Loucy (cell line): ENCODE measurements around the gene RALGPS1.

Source experiments
- H2AFZ ChIP-seq: fragments of 200-600 bp; sonication (generic); 2 replicates; pipeline ENCODE4 v1.6.0; 2016; ENCODE audit warnings: antibody characterized with exemption, mild to moderate bottlenecking, low read length, moderate library complexity
- H3F3A ChIP-seq: fragments of 200-600 bp; 2 replicates; pipeline ENCODE4 v1.6.0; 2016; ENCODE audit warnings: antibody characterized with exemption, low read depth, mild to moderate bottlenecking
- H3K27me3 ChIP-seq: fragments of 200-600 bp; sonication (generic); 2 replicates; pipeline ENCODE4 v1.6.1; 2014; ENCODE audit warnings: low read length, mild to moderate bottlenecking; ENCODE audit not compliant: insufficient read depth, poor library complexity, severe bottlenecking
- H3K36me3 ChIP-seq: fragments of 200-600 bp; sonication (generic); 2 replicates; pipeline ENCODE4 v1.6.1; 2016; ENCODE audit warnings: low read length; ENCODE audit not compliant: insufficient read depth
- H3K4me1 ChIP-seq: fragments of 200-600 bp; sonication (generic); 2 replicates; pipeline ENCODE4 v1.5.1; 2014; ENCODE audit warnings: low read length, mild to moderate bottlenecking; ENCODE audit not compliant: insufficient read depth, poor library complexity, severe bottlenecking
- H3K4me2 ChIP-seq: fragments of 200-600 bp; sonication (generic); 2 replicates; pipeline ENCODE4 v1.6.0; 2014; ENCODE audit warnings: antibody characterized with exemption, low read length, low read depth, mild to moderate bottlenecking; ENCODE audit not compliant: poor library complexity, severe bottlenecking
- H3K4me3 ChIP-seq: fragments of 200-600 bp; sonication (generic); 2 replicates; pipeline ENCODE4 v1.5.1; 2014; ENCODE audit warnings: low read length, mild to moderate bottlenecking, mixed read lengths; ENCODE audit not compliant: poor library complexity, severe bottlenecking
- H3K79me2 ChIP-seq: fragments of 200-600 bp; sonication (generic); 2 replicates; pipeline ENCODE4 v1.6.1; 2014; ENCODE audit warnings: low read length; ENCODE audit not compliant: insufficient read depth
- H3K9ac ChIP-seq: fragments of 200-600 bp; sonication (generic); 2 replicates; pipeline ENCODE4 v1.6.0; 2014; ENCODE audit warnings: mild to moderate bottlenecking, low read depth, low read length, moderate library complexity; ENCODE audit not compliant: poor library complexity, severe bottlenecking
- H3K9me2 ChIP-seq: fragments of 200-600 bp; sonication (generic); replicated peaks from 2 replicates; pipeline ENCODE4 v1.6.1; 2016; ENCODE audit warnings: low read depth, low read length, mixed read lengths
- H3K9me3 ChIP-seq: fragments of 200-600 bp; sonication (generic); 2 replicates; pipeline ENCODE4 v1.6.1; 2014; ENCODE audit warnings: mild to moderate bottlenecking, antibody characterized with exemption, low read length, low read depth; ENCODE audit not compliant: insufficient read depth
- H4K20me1 ChIP-seq: fragments of 200-600 bp; sonication (generic); 2 replicates; pipeline ENCODE4 v1.6.0; 2014; ENCODE audit warnings: antibody characterized with exemption, low read length, mild to moderate bottlenecking; ENCODE audit not compliant: insufficient read depth, poor library complexity, severe bottlenecking
- CTCF ChIP-seq: fragments of 200-600 bp; sonication (generic); conservative IDR thresholded peaks from 2 replicates; pipeline ENCODE4 v1.5.1; 2014; ENCODE audit warnings: mild to moderate bottlenecking, antibody characterized with exemption, low read length
- EZH2phosphoT487 ChIP-seq: fragments of 200-600 bp; IDR thresholded peaks from 2 replicates; pipeline ENCODE4 v1.6.1; 2018; ENCODE audit warnings: antibody characterized with exemption, mild to moderate bottlenecking, moderate library complexity, borderline replicate concordance

Gene RALGPS1

GRCh38 chr9:127180457-127181314 is 266.1 kb downstream of the RALGPS1 start:
- no peaks in the 10 kb centered on the region for H3K36me3 ChIP-seq
- no peaks in the 10 kb centered on the region for H4K20me1 ChIP-seq
- no peak overlapping the region for H3K4me3 ChIP-seq
- no peak for TF ChIP-seq EZH2phosphoT487
- TF ChIP-seq CTCF, result no peak
- H3K9ac ChIP-seq, result no peak overlapping the region
- no peaks in the 10 kb centered on the region for H3K27me3 ChIP-seq
- no peak overlapping the region for H3K4me2 ChIP-seq
- no peaks in the 10 kb centered on the region; the same call in 1 of the 2 replicates for H3F3A ChIP-seq
- no peaks in the 10 kb centered on the region for H3K79me2 ChIP-seq
- H3K9me3 ChIP-seq, result no peaks in the 10 kb centered on the region
- H3K9me2 ChIP-seq, result no peaks in the 10 kb centered on the region
- peaks cover 21% of the 10 kb centered on the region for H3K4me1 ChIP-seq
- no peak overlapping the region for H2AFZ ChIP-seq

- no peak overlapping the region for H3K4me2 ChIP-seq
- peaks cover 21% of the 10 kb centered on the region for H3K4me1 ChIP-seq
- H3K9ac ChIP-seq, result no peak overlapping the region
- no peaks in the 10 kb centered on the region; the same call in 1 of the 2 replicates for H3F3A ChIP-seq
- no peaks in the 10 kb centered on the region for H4K20me1 ChIP-seq
- no peaks in the 10 kb centered on the region for H3K36me3 ChIP-seq
- no peaks in the 10 kb centered on the region for H3K9me3 ChIP-seq
- H3K4me3 ChIP-seq, result no peak overlapping the region
- H3K9me2 ChIP-seq, result no peaks in the 10 kb centered on the region
- TF ChIP-seq EZH2phosphoT487 (no peak), CTCF (no peak)
- H3K27me3 ChIP-seq, result no peaks in the 10 kb centered on the region
- H3K79me2 ChIP-seq, result no peaks in the 10 kb centered on the region
- H2AFZ ChIP-seq, result no peak overlapping the region
Observed at GRCh38 chr9:127181315-127181580, 266.7 kb downstream of the RALGPS1 start.

GRCh38 chr9:127181595-127182190 is 267.1 kb downstream of the RALGPS1 start:
- no peaks in the 10 kb centered on the region for H3K27me3 ChIP-seq
- H3F3A ChIP-seq, result no peaks in the 10 kb centered on the region; the same call in 1 of the 2 replicates
- no peak overlapping the region for H3K4me3 ChIP-seq
- no peaks in the 10 kb centered on the region for H3K79me2 ChIP-seq
- H3K9ac ChIP-seq, result no peak overlapping the region
- no peak overlapping the region for H2AFZ ChIP-seq
- H3K9me3 ChIP-seq, result no peaks in the 10 kb centered on the region
- TF ChIP-seq CTCF, result no peak
- no peak for TF ChIP-seq EZH2phosphoT487
- H3K4me1 ChIP-seq, result peaks cover 18% of the 10 kb centered on the region
- H3K4me2 ChIP-seq, result no peak overlapping the region
- no peaks in the 10 kb centered on the region for H4K20me1 ChIP-seq
- no peaks in the 10 kb centered on the region for H3K9me2 ChIP-seq
- H3K36me3 ChIP-seq, result no peaks in the 10 kb centered on the region
